HG02938 (cell line): Measurements from ENCODE around the gene ARFGEF3.
A peak's percentile ranks its signal among the peaks of the same experiment; 100 is the strongest.

Experiments used
- ATAC-seq: cut with Tn5 transposase; IDR thresholded peaks from one replicate; pipeline ENCODE4 v1.9.1; 2021; ENCODE audit warnings: mild to moderate bottlenecking, moderate library complexity; ENCODE audit not compliant: unreplicated experiment

ARFGEF3 gene

GRCh38 chr6:138161088-138161337, 726 bp upstream of the ARFGEF3 start:
- ATAC-seq, result no peak

- peak; percentile 40 for ATAC-seq
These were observed 594 bp downstream of the ARFGEF3 start for GRCh38 chr6:138162111-138162954.

- ATAC-seq, result no peak
These were observed 1.3 kb downstream of the ARFGEF3 start for GRCh38 chr6:138162955-138163575.

GRCh38 chr6:138175596-138175995, 13.9 kb downstream of the ARFGEF3 start:
- ATAC-seq, result no peak

- ATAC-seq, result no peak
These were observed 15.0 kb downstream of the ARFGEF3 start for GRCh38 chr6:138176652-138177232.

GRCh38 chr6:138182939-138183789, 21.4 kb downstream of the ARFGEF3 start:
- no peak for ATAC-seq

- no peak for ATAC-seq
These were observed 22.0 kb downstream of the ARFGEF3 start for GRCh38 chr6:138183790-138184134.

- no peak for ATAC-seq
These were observed 22.5 kb downstream of the ARFGEF3 start for GRCh38 chr6:138184230-138184629.

GRCh38 chr6:138187156-138187555, 25.4 kb downstream of the ARFGEF3 start:
- no peak for ATAC-seq

GRCh38 chr6:138188278-138188941, 26.7 kb downstream of the ARFGEF3 start:
- no peak for ATAC-seq

- ATAC-seq, result no peak
These were observed 32.5 kb downstream of the ARFGEF3 start for GRCh38 chr6:138194287-138194686.

- no peak for ATAC-seq
These were observed 34.5 kb downstream of the ARFGEF3 start for GRCh38 chr6:138196122-138196738.

GRCh38 chr6:138197570-138197969, 35.8 kb downstream of the ARFGEF3 start:
- no peak for ATAC-seq

- ATAC-seq, result no peak
These were observed 36.8 kb downstream of the ARFGEF3 start for GRCh38 chr6:138198430-138199091.

GRCh38 chr6:138201836-138202235, 40.1 kb downstream of the ARFGEF3 start:
- no peak for ATAC-seq

- ATAC-seq, result no peak
These were observed 41.6 kb downstream of the ARFGEF3 start for GRCh38 chr6:138203315-138203714.

GRCh38 chr6:138204303-138204702, 42.6 kb downstream of the ARFGEF3 start:
- no peak for ATAC-seq

- no peak for ATAC-seq
These were observed 43.1 kb downstream of the ARFGEF3 start for GRCh38 chr6:138204792-138205384.

- ATAC-seq, result no peak
These were observed 43.8 kb downstream of the ARFGEF3 start for GRCh38 chr6:138205437-138206094.
